ENCODE measurements around the gene PXDC1. TPM values are rescaled to one million over a fixed set of nuclear protein-coding genes. Genes with fewer than 3 reads are reported as not detected.

Gene PXDC1
- 0.11 and 0.18 TPM in 2 replicates for total RNA-seq

GRCh38 chr6:3751077-3751729 lies at the start of gene PXDC1:
Gene PXDC1 (minus strand): TSS chr6:3751713. CDS start chr6:3751531, 182 bp downstream.
- intact Hi-C loops (cut with micrococcal nuclease), result no loop called here

GRCh38 chr6:3800850-3801591 lies 49.5 kb upstream of the PXDC1 start:
- intact Hi-C loops (cut with micrococcal nuclease), result no loop called here

GRCh38 chr6:3799719-3800118 lies 48.2 kb upstream of the PXDC1 start:
- intact Hi-C loops (cut with micrococcal nuclease), result no loop called here

- intact Hi-C loops (cut with micrococcal nuclease), result no loop called here
Observed at GRCh38 chr6:3798055-3798919, 46.8 kb upstream of the PXDC1 start.

GRCh38 chr6:3797231-3798054 lies 45.9 kb upstream of the PXDC1 start:
- intact Hi-C loops (cut with micrococcal nuclease), result no loop called here

- intact Hi-C loops (cut with micrococcal nuclease), result no loop called here
Observed at GRCh38 chr6:3796719-3797041, 45.2 kb upstream of the PXDC1 start.

- intact Hi-C loops (cut with micrococcal nuclease), result no loop called here
Observed at GRCh38 chr6:3795836-3796718, 44.6 kb upstream of the PXDC1 start.

- intact Hi-C loops (cut with micrococcal nuclease), result no loop called here
Observed at GRCh38 chr6:3794092-3794491, 42.6 kb upstream of the PXDC1 start.

GRCh38 chr6:3793545-3793944 lies 42.0 kb upstream of the PXDC1 start:
- intact Hi-C loops (cut with micrococcal nuclease), result no loop called here

GRCh38 chr6:3791526-3792203 lies 40.2 kb upstream of the PXDC1 start:
- intact Hi-C loops (cut with micrococcal nuclease), result no loop called here

- intact Hi-C loops (cut with micrococcal nuclease), result no loop called here
Observed at GRCh38 chr6:3789896-3790558, 38.5 kb upstream of the PXDC1 start.

- intact Hi-C loops (cut with micrococcal nuclease), result no loop called here
Observed at GRCh38 chr6:3789018-3789895, 37.7 kb upstream of the PXDC1 start.

- intact Hi-C loops (cut with micrococcal nuclease), result no loop called here
Observed at GRCh38 chr6:3788408-3789017, 37.0 kb upstream of the PXDC1 start.

- intact Hi-C loops (cut with micrococcal nuclease), result no loop called here
Observed at GRCh38 chr6:3786141-3786540, 34.6 kb upstream of the PXDC1 start.

GRCh38 chr6:3785745-3786098 lies 34.2 kb upstream of the PXDC1 start:
- intact Hi-C loops (cut with micrococcal nuclease), result no loop called here

GRCh38 chr6:3784885-3785744 lies 33.6 kb upstream of the PXDC1 start:
- intact Hi-C loops (cut with micrococcal nuclease), result no loop called here

GRCh38 chr6:3784423-3784822 lies 32.9 kb upstream of the PXDC1 start:
- intact Hi-C loops (cut with micrococcal nuclease), result no loop called here

All from T-helper 2 cell treated with Interferon-gamma antibody and Interleukin-4, amounts not matched to agents 100 ng/mL and 5 ng/mL, for 36 hours (primary cell).